ENCODE results near the gene HLA-B.
"Not testable (repeated sequence)": the region's sequence is repeated elsewhere in the genome, so short reads cannot be mapped to it uniquely, and the experiment has no call there.

The HLA-B gene

DNA sequence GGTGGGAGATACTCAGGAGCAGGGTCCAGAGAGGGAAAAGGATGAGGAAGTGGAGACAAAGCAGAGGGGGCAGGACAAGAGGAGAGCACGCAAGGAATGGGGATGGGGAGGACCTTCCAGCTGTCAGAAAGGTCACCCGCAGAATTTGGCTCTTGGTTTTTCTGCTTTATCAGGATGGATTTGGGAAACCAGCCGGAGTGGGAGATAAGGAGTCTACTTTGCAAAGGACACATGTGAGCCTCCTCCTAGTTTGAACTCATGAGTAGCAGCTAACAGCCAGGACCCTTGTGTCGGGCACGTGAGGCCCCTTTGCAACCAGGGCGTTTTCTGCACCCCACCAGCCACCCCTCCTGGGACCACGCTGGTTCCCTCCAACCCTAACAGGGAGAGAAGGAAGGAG is 38.9 kb upstream of the HLA-B start:
- Histone ChIP-seq H3K36me3 (no peaks in the 10 kb centered on the region), H3K27me3 (ENCODE audit: insufficient read depth, low read depth, severe bottlenecking) (no peaks in the 10 kb centered on the region), H3K27ac (no peak overlapping the region), H3K9me3 (ENCODE audit: severe bottlenecking) (peaks cover 31% of the 10 kb centered on the region), H3K4me3 (ENCODE audit: low read depth, low read length) (no peak overlapping the region)
- TF ChIP-seq, protein P1, sequence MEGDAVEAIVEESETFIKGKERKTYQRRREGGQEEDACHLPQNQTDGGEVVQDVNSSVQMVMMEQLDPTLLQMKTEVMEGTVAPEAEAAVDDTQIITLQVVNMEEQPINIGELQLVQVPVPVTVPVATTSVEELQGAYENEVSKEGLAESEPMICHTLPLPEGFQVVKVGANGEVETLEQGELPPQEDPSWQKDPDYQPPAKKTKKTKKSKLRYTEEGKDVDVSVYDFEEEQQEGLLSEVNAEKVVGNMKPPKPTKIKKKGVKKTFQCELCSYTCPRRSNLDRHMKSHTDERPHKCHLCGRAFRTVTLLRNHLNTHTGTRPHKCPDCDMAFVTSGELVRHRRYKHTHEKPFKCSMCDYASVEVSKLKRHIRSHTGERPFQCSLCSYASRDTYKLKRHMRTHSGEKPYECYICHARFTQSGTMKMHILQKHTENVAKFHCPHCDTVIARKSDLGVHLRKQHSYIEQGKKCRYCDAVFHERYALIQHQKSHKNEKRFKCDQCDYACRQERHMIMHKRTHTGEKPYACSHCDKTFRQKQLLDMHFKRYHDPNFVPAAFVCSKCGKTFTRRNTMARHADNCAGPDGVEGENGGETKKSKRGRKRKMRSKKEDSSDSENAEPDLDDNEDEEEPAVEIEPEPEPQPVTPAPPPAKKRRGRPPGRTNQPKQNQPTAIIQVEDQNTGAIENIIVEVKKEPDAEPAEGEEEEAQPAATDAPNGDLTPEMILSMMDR (IDR thresholded peaks at IDR 0.05; ENCODE audit: low read depth, low read length), result no peak
- no peak for DNase-seq

DNA sequence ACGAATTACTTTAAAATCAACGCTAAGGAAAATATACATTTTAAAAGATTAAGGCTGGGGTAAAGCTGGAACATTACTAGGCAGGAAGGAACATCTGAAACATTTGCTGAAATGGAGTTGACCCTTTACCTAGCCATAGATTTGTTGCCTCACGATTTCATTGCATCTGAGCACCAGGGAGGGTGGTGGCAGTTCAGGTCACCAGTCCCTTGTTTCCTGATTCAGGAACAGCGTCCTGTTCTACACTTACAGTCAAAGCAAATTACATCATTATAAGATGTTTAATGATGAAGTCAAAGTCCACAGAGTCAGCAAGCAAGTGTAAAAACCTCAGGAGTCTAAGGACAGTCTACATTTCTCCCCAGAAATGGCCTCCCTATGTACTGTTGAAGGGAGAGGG is 37.4 kb upstream of the HLA-B start:
- TF ChIP-seq, protein P1 (IDR thresholded peaks at IDR 0.05; ENCODE audit: low read depth, low read length), result no peak
- no peak for DNase-seq
- peaks cover 22% of the 10 kb centered on the region for H3K9me3 ChIP-seq (ENCODE audit: severe bottlenecking)

GRCh38 chr6:31393932-31394331 is 37.0 kb upstream of the HLA-B start:
- Histone ChIP-seq H3K27ac (no peak overlapping the region), H3K27me3 (ENCODE audit: insufficient read depth, low read depth, severe bottlenecking) (no peaks in the 10 kb centered on the region), H3K9me3 (ENCODE audit: severe bottlenecking) (peaks cover 18% of the 10 kb centered on the region), H3K4me3 (ENCODE audit: low read depth, low read length) (no peak overlapping the region), H3K36me3 (no peaks in the 10 kb centered on the region)
- DNase-seq, result no peak
- TF ChIP-seq, protein P1 (IDR thresholded peaks at IDR 0.05; ENCODE audit: low read depth, low read length), result no peak

More for the DNA sequence above, 37.4 kb upstream of the HLA-B start:
- H3K4me3 ChIP-seq (ENCODE audit: low read depth, low read length), result no peak overlapping the region
- no peaks in the 10 kb centered on the region for H3K36me3 ChIP-seq
- no peak overlapping the region for H3K27ac ChIP-seq
- H3K27me3 ChIP-seq (ENCODE audit: insufficient read depth, low read depth, severe bottlenecking), result no peaks in the 10 kb centered on the region

- H3K36me3 ChIP-seq; DNase-seq; H3K4me3 ChIP-seq (ENCODE audit: low read depth, low read length); H3K9me3 ChIP-seq (ENCODE audit: severe bottlenecking); H3K27ac ChIP-seq; H3K27me3 ChIP-seq (ENCODE audit: insufficient read depth, low read depth, severe bottlenecking): not testable (repeated sequence)
Measured at GRCh38 chr6:31389802-31390132, 32.8 kb upstream of the HLA-B start.

- not testable (repeated sequence) for H3K27me3 ChIP-seq (ENCODE audit: insufficient read depth, low read depth, severe bottlenecking); H3K9me3 ChIP-seq (ENCODE audit: severe bottlenecking); H3K4me3 ChIP-seq (ENCODE audit: low read depth, low read length); DNase-seq; H3K27ac ChIP-seq; H3K36me3 ChIP-seq
Measured at GRCh38 chr6:31388916-31389801, 32.2 kb upstream of the HLA-B start.

DNA sequence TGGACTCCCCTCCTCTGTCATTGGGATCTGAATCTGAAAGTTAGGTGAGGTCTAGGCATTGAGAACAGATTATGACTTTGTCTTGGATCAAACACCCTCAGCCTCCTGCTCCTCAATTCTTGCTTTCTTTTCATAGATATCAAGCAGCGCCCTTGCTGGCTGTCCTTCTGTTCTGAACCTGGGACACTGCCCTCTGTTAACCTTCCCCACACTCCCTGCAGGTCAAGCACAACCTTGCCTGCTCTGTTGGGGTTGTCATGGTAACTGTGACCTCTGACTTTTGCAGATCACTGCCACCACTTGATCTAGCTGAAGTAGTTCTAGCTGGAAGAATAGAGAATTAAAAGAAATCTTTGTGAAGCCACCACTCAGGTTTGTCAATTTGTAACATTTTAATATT is 30.0 kb upstream of the HLA-B start:
- H3K36me3 ChIP-seq, result no peaks in the 10 kb centered on the region
- no peak for DNase-seq
- no peak overlapping the region for H3K4me3 ChIP-seq (ENCODE audit: low read depth, low read length)
- TF ChIP-seq, protein P1 (IDR thresholded peaks at IDR 0.05; ENCODE audit: low read depth, low read length), result no peak
- no peak overlapping the region for H3K27ac ChIP-seq
- H3K27me3 ChIP-seq (ENCODE audit: insufficient read depth, low read depth, severe bottlenecking), result no peaks in the 10 kb centered on the region
- H3K9me3 ChIP-seq (ENCODE audit: severe bottlenecking), result peaks cover 5% of the 10 kb centered on the region

DNA sequence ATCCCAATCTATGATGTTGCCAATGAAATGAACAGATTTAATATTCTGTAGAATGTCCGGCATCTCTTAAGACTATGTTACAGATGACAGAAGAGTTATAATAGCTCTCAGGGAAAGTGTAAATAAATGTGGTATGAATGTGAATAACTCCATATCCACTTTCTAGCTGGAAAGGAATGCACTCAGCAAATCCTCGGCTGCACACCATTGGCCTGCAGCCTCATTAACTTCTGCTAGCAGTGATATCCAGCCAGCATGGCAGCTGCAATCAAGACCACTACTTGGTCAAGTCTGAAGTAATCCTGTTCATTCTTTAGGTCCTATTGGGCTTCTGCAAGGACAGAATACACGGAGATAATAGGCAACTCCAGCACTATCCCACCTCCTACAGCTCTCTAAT is 29.1 kb upstream of the HLA-B start:
- TF ChIP-seq, protein P1 (IDR thresholded peaks at IDR 0.05; ENCODE audit: low read depth, low read length), result no peak
- no peak for DNase-seq
- Histone ChIP-seq H3K27ac (no peak overlapping the region), H3K36me3 (no peaks in the 10 kb centered on the region), H3K27me3 (ENCODE audit: insufficient read depth, low read depth, severe bottlenecking) (no peaks in the 10 kb centered on the region), H3K4me3 (ENCODE audit: low read depth, low read length) (no peak overlapping the region), H3K9me3 (ENCODE audit: severe bottlenecking) (peaks cover 5% of the 10 kb centered on the region)
